ELF-1 (cell line): ENCODE data around the gene TNFRSF4.
"Not testable (repeated sequence)": the region's sequence is repeated elsewhere in the genome, so short reads cannot be mapped to it uniquely, and the experiment has no call there.

Source experiments
- DNase-seq: peaks from one replicate; pipeline ENCODE4 v3.0.0-alpha.2; 2016; ENCODE audit warnings: low read depth, low spot score

The TNFRSF4 gene

GRCh38 chr1:1213345-1214265, at the start of gene TNFRSF4:
TSS of gene TNFRSF4 (minus strand) at chr1:1214153. CDS start at chr1:1214127, 26 bp downstream.
- no peak for DNase-seq

GRCh38 chr1:1262758-1263157, 48.8 kb upstream of the TNFRSF4 start:
- no peak for DNase-seq

GRCh38 chr1:1262071-1262470, 48.1 kb upstream of the TNFRSF4 start:
- no peak for DNase-seq

GRCh38 chr1:1260843-1261560, 47.0 kb upstream of the TNFRSF4 start:
- no peak for DNase-seq

GRCh38 chr1:1259951-1260600, 46.1 kb upstream of the TNFRSF4 start:
- no peak for DNase-seq

- no peak for DNase-seq
Observed at GRCh38 chr1:1259540-1259939, 45.6 kb upstream of the TNFRSF4 start.

- no peak for DNase-seq
Observed at GRCh38 chr1:1259119-1259488, 45.2 kb upstream of the TNFRSF4 start.

- no peak for DNase-seq
Observed at GRCh38 chr1:1256956-1257871, 43.3 kb upstream of the TNFRSF4 start.

GRCh38 chr1:1255611-1256010, 41.7 kb upstream of the TNFRSF4 start:
- no peak for DNase-seq

GRCh38 chr1:1255078-1255477, 41.1 kb upstream of the TNFRSF4 start:
- DNase-seq = no peak

GRCh38 chr1:1254667-1254998, 40.7 kb upstream of the TNFRSF4 start:
- no peak for DNase-seq

GRCh38 chr1:1253972-1254666, 40.2 kb upstream of the TNFRSF4 start:
- DNase-seq = no peak

GRCh38 chr1:1253314-1253713, 39.4 kb upstream of the TNFRSF4 start:
- no peak for DNase-seq

GRCh38 chr1:1250786-1251284, 36.9 kb upstream of the TNFRSF4 start:
- no peak for DNase-seq

GRCh38 chr1:1248009-1248913, 34.3 kb upstream of the TNFRSF4 start:
- not testable (repeated sequence) for DNase-seq

- DNase-seq = no peak
Observed at GRCh38 chr1:1247341-1247913, 33.5 kb upstream of the TNFRSF4 start.

- no peak for DNase-seq
Observed at GRCh38 chr1:1246577-1247340, 32.8 kb upstream of the TNFRSF4 start, which contains the start of gene C1QTNF12. TSS of gene C1QTNF12 (minus strand) at chr1:1246722. CDS start at chr1:1246690, 32 bp downstream.
